ENCODE results near the gene MYOZ3. TPM values are rescaled to one million over a fixed set of nuclear protein-coding genes. Genes with fewer than 3 reads are reported as not detected.

Gene MYOZ3
- total and polyA plus RNA-seq, 5 donors from 2014 or later = 0.08 to 0.10 TPM; not detected in 3

DNA sequence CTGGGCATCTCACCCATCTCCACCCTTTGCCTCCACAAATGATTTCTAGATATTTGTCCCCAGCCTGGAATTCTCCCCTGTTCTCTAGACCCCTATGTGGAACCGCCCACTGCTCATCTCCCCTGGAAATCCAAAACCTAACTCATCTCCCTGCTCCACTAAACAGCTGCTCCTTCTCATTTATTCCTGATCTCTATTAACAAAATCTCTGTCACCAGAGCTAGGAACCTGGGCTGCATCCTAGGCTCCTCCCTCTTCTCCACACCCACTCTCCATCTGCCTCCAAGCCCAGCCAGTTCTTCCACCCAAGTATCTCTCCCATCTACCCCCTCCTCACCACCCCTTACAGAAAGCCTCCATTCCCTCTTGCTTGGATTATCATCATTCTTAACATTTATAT lies 44.5 kb upstream of the MYOZ3 start:
- DNase-seq (no peak), ATAC-seq (ENCODE audit: low read depth in 2 of 2) (no peak)
- Mint-ChIP-seq H3K27ac (no peak overlapping the region), H3K4me3 (no peak overlapping the region), H3K9me3 (no peaks in the 10 kb centered on the region), H3K4me1 (peaks cover 0 to 5% (median 2%) of the 10 kb centered on the region in 4 donors), H3K27me3 (peaks cover 27% of the 10 kb centered on the region), H3K36me3 (no peaks in the 10 kb centered on the region)
- Histone ChIP-seq H3K4me1 (ENCODE audit: control insufficient read depth, insufficient read depth, low read length, poor library complexity, severe bottlenecking) (no peaks in the 10 kb centered on the region), H3K27ac (ENCODE audit: insufficient read depth, low read length, poor library complexity, severe bottlenecking) (no peak overlapping the region), H3K4me3 (ENCODE audit: low read depth, low read length) (no peak overlapping the region), H3K27me3 (ENCODE audit: control insufficient read depth, insufficient read depth, low read length) (no peaks in the 10 kb centered on the region), H3K36me3 (ENCODE audit: control insufficient read depth, insufficient read depth, low read length) (no peaks in the 10 kb centered on the region), H3K9me3 (ENCODE audit: control insufficient read depth in 2 of 2, low read length in 2 of 2) (no peaks in the 10 kb centered on the region)

GRCh38 chr5:150618163-150618562 lies 42.9 kb upstream of the MYOZ3 start:
- Histone ChIP-seq H3K4me3 (ENCODE audit: low read depth, low read length) (no peak overlapping the region), H3K27me3 (ENCODE audit: control insufficient read depth, insufficient read depth, low read length) (peaks cover 2% of the 10 kb centered on the region), H3K9me3 (ENCODE audit: control insufficient read depth in 2 of 2, low read length in 2 of 2) (no peaks in the 10 kb centered on the region), H3K27ac (ENCODE audit: insufficient read depth, low read length, poor library complexity, severe bottlenecking) (no peak overlapping the region), H3K36me3 (ENCODE audit: control insufficient read depth, insufficient read depth, low read length) (no peaks in the 10 kb centered on the region), H3K4me1 (ENCODE audit: control insufficient read depth, insufficient read depth, low read length, poor library complexity, severe bottlenecking) (no peaks in the 10 kb centered on the region)
- peaks cover 28% of the 10 kb centered on the region for H3K27me3 Mint-ChIP-seq
- peaks cover 0 to 7% (median 3%) of the 10 kb centered on the region in 4 donors for H3K4me1 Mint-ChIP-seq
- no peak for DNase-seq
- no peak for ATAC-seq (ENCODE audit: low read depth in 2 of 2)
- no peak overlapping the region for H3K4me3 Mint-ChIP-seq
- H3K36me3 Mint-ChIP-seq = no peaks in the 10 kb centered on the region
- H3K9me3 Mint-ChIP-seq = no peaks in the 10 kb centered on the region
- no peak overlapping the region for H3K27ac Mint-ChIP-seq

GRCh38 chr5:150618588-150619281 lies 42.3 kb upstream of the MYOZ3 start:
- Histone ChIP-seq H3K4me1 (ENCODE audit: control insufficient read depth, insufficient read depth, low read length, poor library complexity, severe bottlenecking) (no peaks in the 10 kb centered on the region), H3K27me3 (ENCODE audit: control insufficient read depth, insufficient read depth, low read length) (peaks cover 3% of the 10 kb centered on the region), H3K27ac (ENCODE audit: insufficient read depth, low read length, poor library complexity, severe bottlenecking) (no peak overlapping the region), H3K36me3 (ENCODE audit: control insufficient read depth, insufficient read depth, low read length) (no peaks in the 10 kb centered on the region), H3K4me3 (ENCODE audit: low read depth, low read length) (no peak overlapping the region), H3K9me3 (ENCODE audit: control insufficient read depth in 2 of 2, low read length in 2 of 2) (no peaks in the 10 kb centered on the region)
- H3K4me3 Mint-ChIP-seq = no peak overlapping the region
- H3K4me1 Mint-ChIP-seq = peaks cover 0 to 12% (median 3%) of the 10 kb centered on the region in 4 donors
- no peaks in the 10 kb centered on the region for H3K9me3 Mint-ChIP-seq
- DNase-seq (no peak), ATAC-seq (ENCODE audit: low read depth in 2 of 2) (no peak)
- H3K27me3 Mint-ChIP-seq = peaks cover 33% of the 10 kb centered on the region
- no peak overlapping the region for H3K27ac Mint-ChIP-seq
- no peaks in the 10 kb centered on the region for H3K36me3 Mint-ChIP-seq

GRCh38 chr5:150619359-150620230 lies 41.5 kb upstream of the MYOZ3 start:
- H3K27me3 ChIP-seq (ENCODE audit: control insufficient read depth, insufficient read depth, low read length) = peaks cover 8% of the 10 kb centered on the region
- no peak overlapping the region for H3K4me3 Mint-ChIP-seq
- ATAC-seq (ENCODE audit: low read depth in 2 of 2) (no peak), DNase-seq (no peak)
- no peak overlapping the region for H3K27ac Mint-ChIP-seq
- no peaks in the 10 kb centered on the region for H3K4me1 ChIP-seq (ENCODE audit: control insufficient read depth, insufficient read depth, low read length, poor library complexity, severe bottlenecking)
- no peak overlapping the region for H3K4me3 ChIP-seq (ENCODE audit: low read depth, low read length)
- peaks cover 4% of the 10 kb centered on the region for H3K36me3 Mint-ChIP-seq
- peaks cover 42% of the 10 kb centered on the region for H3K27me3 Mint-ChIP-seq
- H3K9me3 ChIP-seq (ENCODE audit: control insufficient read depth in 2 of 2, low read length in 2 of 2) = no peaks in the 10 kb centered on the region
- H3K9me3 Mint-ChIP-seq = peaks cover 0 to 2% (median 0%) of the 10 kb centered on the region in 7 donors
- H3K4me1 Mint-ChIP-seq = peaks cover 0 to 19% (median 8%) of the 10 kb centered on the region in 4 donors
- H3K27ac ChIP-seq (ENCODE audit: insufficient read depth, low read length, poor library complexity, severe bottlenecking) = no peak overlapping the region
- no peaks in the 10 kb centered on the region for H3K36me3 ChIP-seq (ENCODE audit: control insufficient read depth, insufficient read depth, low read length)

DNA sequence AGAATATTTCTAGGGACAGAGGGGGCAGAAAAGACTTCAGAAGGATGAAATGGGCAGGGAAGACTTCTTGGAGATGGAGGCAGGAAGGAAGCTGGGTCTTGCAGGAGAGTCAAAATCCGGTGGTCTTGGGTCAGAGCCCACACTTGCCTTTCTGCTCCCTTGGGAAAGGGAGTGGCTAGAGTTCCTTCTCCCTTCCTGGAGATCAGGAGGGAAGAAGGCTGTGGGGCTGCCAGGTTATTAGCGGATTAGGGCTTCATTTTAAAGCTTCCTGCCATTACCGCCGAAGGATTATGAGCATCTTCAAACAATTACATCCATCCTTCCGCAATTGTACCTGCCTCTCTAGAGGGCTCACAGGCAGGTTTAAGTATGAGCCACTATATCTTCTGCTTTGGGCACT lies 39.8 kb upstream of the MYOZ3 start:
- Mint-ChIP-seq H3K36me3 (peaks cover 4% of the 10 kb centered on the region), H3K4me1 (peaks cover 0 to 21% (median 8%) of the 10 kb centered on the region in 4 donors), H3K27me3 (peaks cover 42% of the 10 kb centered on the region), H3K27ac (no peak overlapping the region), H3K9me3 (peaks cover 0 to 2% (median 0%) of the 10 kb centered on the region in 7 donors), H3K4me3 (no peak overlapping the region)
- ATAC-seq (ENCODE audit: low read depth in 2 of 2) = no peak
- Histone ChIP-seq H3K27me3 (ENCODE audit: control insufficient read depth, insufficient read depth, low read length) (peaks cover 8% of the 10 kb centered on the region), H3K4me3 (ENCODE audit: low read depth, low read length) (no peak overlapping the region), H3K4me1 (ENCODE audit: control insufficient read depth, insufficient read depth, low read length, poor library complexity, severe bottlenecking) (peaks cover 8% of the 10 kb centered on the region), H3K9me3 (ENCODE audit: control insufficient read depth in 2 of 2, low read length in 2 of 2) (no peaks in the 10 kb centered on the region), H3K36me3 (ENCODE audit: control insufficient read depth, insufficient read depth, low read length) (no peaks in the 10 kb centered on the region), H3K27ac (ENCODE audit: insufficient read depth, low read length, poor library complexity, severe bottlenecking) (no peak overlapping the region)
- DNase-seq = no peak

- no peaks in the 10 kb centered on the region for H3K36me3 ChIP-seq (ENCODE audit: control insufficient read depth, insufficient read depth, low read length)
- Mint-ChIP-seq H3K27ac (no peak overlapping the region), H3K36me3 (peaks cover 4% of the 10 kb centered on the region), H3K27me3 (peaks cover 44% of the 10 kb centered on the region), H3K4me1 (peaks cover 0 to 18% (median 8%) of the 10 kb centered on the region in 4 donors), H3K4me3 (no peak overlapping the region), H3K9me3 (peaks cover 0 to 2% (median 0%) of the 10 kb centered on the region in 7 donors)
- DNase-seq (no peak), ATAC-seq (ENCODE audit: low read depth in 2 of 2) (no peak)
- H3K9me3 ChIP-seq (ENCODE audit: control insufficient read depth in 2 of 2, low read length in 2 of 2) = no peaks in the 10 kb centered on the region
- no peak overlapping the region for H3K27ac ChIP-seq (ENCODE audit: insufficient read depth, low read length, poor library complexity, severe bottlenecking)
- peaks cover 8% of the 10 kb centered on the region for H3K4me1 ChIP-seq (ENCODE audit: control insufficient read depth, insufficient read depth, low read length, poor library complexity, severe bottlenecking)
- peaks cover 8% of the 10 kb centered on the region for H3K27me3 ChIP-seq (ENCODE audit: control insufficient read depth, insufficient read depth, low read length)
- H3K4me3 ChIP-seq (ENCODE audit: low read depth, low read length) = no peak overlapping the region
Measured at GRCh38 chr5:150622157-150622556, 38.9 kb upstream of the MYOZ3 start.

DNA sequence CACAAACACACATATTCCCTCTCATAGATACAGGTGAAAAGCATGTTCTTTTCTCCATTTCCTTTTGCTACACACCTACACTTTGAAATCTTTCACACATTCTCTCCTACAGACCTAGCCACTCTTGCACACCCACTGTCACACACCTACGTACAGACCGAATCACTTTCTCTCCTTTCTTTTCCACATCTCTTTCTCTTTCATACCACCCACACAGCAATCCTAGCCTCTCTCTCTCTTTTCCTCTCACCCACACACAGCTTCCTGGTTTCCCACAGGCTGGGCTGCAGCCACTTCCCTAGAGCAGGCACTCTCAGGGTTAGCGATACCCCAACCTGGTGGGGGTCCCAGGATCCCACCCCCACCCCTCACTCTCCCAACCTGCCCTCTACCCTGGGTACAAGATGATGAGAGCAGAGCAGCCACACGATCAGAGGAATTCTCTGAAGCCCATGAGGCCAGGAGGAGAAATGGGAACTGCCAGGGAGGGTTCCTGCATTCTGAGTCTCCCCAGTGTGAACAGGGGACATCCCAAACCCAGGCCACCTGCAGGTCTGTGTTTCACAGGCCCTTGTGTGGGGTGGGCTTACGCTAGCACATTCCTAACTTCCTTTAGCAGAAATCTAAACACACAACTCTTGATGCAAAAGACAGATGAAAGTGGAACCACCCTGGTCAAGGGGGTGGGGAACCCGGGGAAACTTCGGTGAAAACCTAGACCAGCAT lies 37.7 kb upstream of the MYOZ3 start:
- H3K27me3 Mint-ChIP-seq = peaks cover 39% of the 10 kb centered on the region
- H3K4me3 Mint-ChIP-seq = peak overlapping the region in 2 of 4 donors; percentile 6 to 35
- H3K9me3 Mint-ChIP-seq = peaks cover 0 to 2% (median 0%) of the 10 kb centered on the region in 7 donors
- ATAC-seq (ENCODE audit: low read depth in 2 of 2) (no peak), DNase-seq (no peak)
- Histone ChIP-seq H3K36me3 (ENCODE audit: control insufficient read depth, insufficient read depth, low read length) (no peaks in the 10 kb centered on the region), H3K4me1 (ENCODE audit: control insufficient read depth, insufficient read depth, low read length, poor library complexity, severe bottlenecking) (peaks cover 8% of the 10 kb centered on the region), H3K4me3 (ENCODE audit: low read depth, low read length) (no peak overlapping the region), H3K27ac (ENCODE audit: insufficient read depth, low read length, poor library complexity, severe bottlenecking) (no peak overlapping the region), H3K27me3 (ENCODE audit: control insufficient read depth, insufficient read depth, low read length) (peaks cover 8% of the 10 kb centered on the region), H3K9me3 (ENCODE audit: control insufficient read depth in 2 of 2, low read length in 2 of 2) (no peaks in the 10 kb centered on the region)
- H3K4me1 Mint-ChIP-seq = peaks cover 0 to 18% (median 8%) of the 10 kb centered on the region in 4 donors
- H3K36me3 Mint-ChIP-seq = peaks cover 4% of the 10 kb centered on the region
- H3K27ac Mint-ChIP-seq = peak overlapping the region in 1 of 3 donors; percentile 74
